Measurements from ENCODE around the gene NFIX.

The NFIX gene

GRCh38 chr19:13117772-13118423 is 122.6 kb downstream of the NFIX start, which contains the start of gene NACC1:
TSS of gene NACC1 (plus strand) at chr19:13118264. CDS start at chr19:13135208, 16,944 bp downstream.
- no peak for FAIRE-seq

GRCh38 chr19:13118424-13119193 is 123.3 kb downstream of the NFIX start:
- FAIRE-seq (no peak), DNase-seq (ENCODE audit: insufficient read length, low spot score) (no peak)
- no peak for TF ChIP-seq CTCF (IDR thresholded peaks at IDR 0.05; ENCODE audit: insufficient read depth, missing control alignments)

More at GRCh38 chr19:13117772-13118423, 122.6 kb downstream of the NFIX start, which contains the start of gene NACC1:
- TF ChIP-seq CTCF (IDR thresholded peaks at IDR 0.05; ENCODE audit: insufficient read depth, missing control alignments) = no peak
- DNase-seq (ENCODE audit: insufficient read length, low spot score) = peak; percentile 97

- TF ChIP-seq CTCF (IDR thresholded peaks at IDR 0.05; ENCODE audit: insufficient read depth, missing control alignments) = no peak
- DNase-seq (ENCODE audit: insufficient read length, low spot score) = no peak
- no peak for FAIRE-seq
Observed at GRCh38 chr19:13119627-13120026, 124.4 kb downstream of the NFIX start.

- no peak for FAIRE-seq
Observed at GRCh38 chr19:13120031-13120430, 124.8 kb downstream of the NFIX start.

GRCh38 chr19:13120817-13121216 is 125.5 kb downstream of the NFIX start:
- TF ChIP-seq CTCF (IDR thresholded peaks at IDR 0.05; ENCODE audit: insufficient read depth, missing control alignments) = no peak
- FAIRE-seq (no peak), DNase-seq (ENCODE audit: insufficient read length, low spot score) (no peak)

More at GRCh38 chr19:13120031-13120430, 124.8 kb downstream of the NFIX start:
- no peak for DNase-seq (ENCODE audit: insufficient read length, low spot score)
- no peak for TF ChIP-seq CTCF (IDR thresholded peaks at IDR 0.05; ENCODE audit: insufficient read depth, missing control alignments)

- DNase-seq (ENCODE audit: insufficient read length, low spot score) (no peak), FAIRE-seq (no peak)
- TF ChIP-seq CTCF (IDR thresholded peaks at IDR 0.05; ENCODE audit: insufficient read depth, missing control alignments) = no peak
Observed at GRCh38 chr19:13121551-13122274, 126.4 kb downstream of the NFIX start.

Data from D721Med (cell line).